ENCODE data around the gene PIK3R4. TPM values are rescaled to one million over a fixed set of nuclear protein-coding genes. Genes with fewer than 3 reads are reported as not detected.

The PIK3R4 gene
- total RNA-seq, 4 donors from 2014 or later, result 19.2 to 61.2 (median 41.0) TPM

DNA sequence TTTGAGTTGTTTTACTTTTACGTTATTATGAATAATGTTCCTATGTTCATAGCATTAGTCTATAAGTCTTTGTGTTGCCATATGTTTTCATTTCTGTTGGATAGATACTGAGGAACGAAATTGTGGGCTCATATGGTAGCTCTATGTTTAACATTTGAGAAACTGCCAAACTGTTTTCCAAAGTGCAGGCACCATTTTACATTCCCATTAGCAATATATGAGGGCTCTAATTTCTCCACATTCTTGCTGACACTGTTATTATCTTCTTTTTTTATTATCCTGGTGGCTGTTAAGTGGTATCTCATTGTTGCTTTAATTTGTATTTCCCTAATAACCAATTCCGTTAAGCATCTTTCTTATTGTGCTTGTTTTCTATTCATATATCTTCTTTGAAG is 1.8 kb upstream of the PIK3R4 start:
- peak overlapping the region; percentile 86 to 93 for H3K27ac ChIP-seq
- H3K27me3 ChIP-seq, result no peaks in the 10 kb centered on the region
- no peak for DNase-seq
- peaks cover 0 to 5% of the 10 kb centered on the region in 2 donors for H3K4me1 ChIP-seq
- H3K36me3 ChIP-seq, result no peaks in the 10 kb centered on the region
- peak overlapping the region in 1 of 2 donors; percentile 99 for H3K4me3 ChIP-seq
- TF ChIP-seq POLR2A (IDR thresholded peaks at IDR 0.05), result no peak
- TF ChIP-seq, protein P1, sequence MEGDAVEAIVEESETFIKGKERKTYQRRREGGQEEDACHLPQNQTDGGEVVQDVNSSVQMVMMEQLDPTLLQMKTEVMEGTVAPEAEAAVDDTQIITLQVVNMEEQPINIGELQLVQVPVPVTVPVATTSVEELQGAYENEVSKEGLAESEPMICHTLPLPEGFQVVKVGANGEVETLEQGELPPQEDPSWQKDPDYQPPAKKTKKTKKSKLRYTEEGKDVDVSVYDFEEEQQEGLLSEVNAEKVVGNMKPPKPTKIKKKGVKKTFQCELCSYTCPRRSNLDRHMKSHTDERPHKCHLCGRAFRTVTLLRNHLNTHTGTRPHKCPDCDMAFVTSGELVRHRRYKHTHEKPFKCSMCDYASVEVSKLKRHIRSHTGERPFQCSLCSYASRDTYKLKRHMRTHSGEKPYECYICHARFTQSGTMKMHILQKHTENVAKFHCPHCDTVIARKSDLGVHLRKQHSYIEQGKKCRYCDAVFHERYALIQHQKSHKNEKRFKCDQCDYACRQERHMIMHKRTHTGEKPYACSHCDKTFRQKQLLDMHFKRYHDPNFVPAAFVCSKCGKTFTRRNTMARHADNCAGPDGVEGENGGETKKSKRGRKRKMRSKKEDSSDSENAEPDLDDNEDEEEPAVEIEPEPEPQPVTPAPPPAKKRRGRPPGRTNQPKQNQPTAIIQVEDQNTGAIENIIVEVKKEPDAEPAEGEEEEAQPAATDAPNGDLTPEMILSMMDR (IDR thresholded peaks at IDR 0.05), result no peak
- no peaks in the 10 kb centered on the region for H3K9me3 ChIP-seq
- intact Hi-C loops (cut with DNase I; ENCODE audit: low total_unique reads), result loop anchor here (10.0 kb wide), 1 partner anchor 146 kb away; the partner anchor contains the start of gene ATP2C1

DNA sequence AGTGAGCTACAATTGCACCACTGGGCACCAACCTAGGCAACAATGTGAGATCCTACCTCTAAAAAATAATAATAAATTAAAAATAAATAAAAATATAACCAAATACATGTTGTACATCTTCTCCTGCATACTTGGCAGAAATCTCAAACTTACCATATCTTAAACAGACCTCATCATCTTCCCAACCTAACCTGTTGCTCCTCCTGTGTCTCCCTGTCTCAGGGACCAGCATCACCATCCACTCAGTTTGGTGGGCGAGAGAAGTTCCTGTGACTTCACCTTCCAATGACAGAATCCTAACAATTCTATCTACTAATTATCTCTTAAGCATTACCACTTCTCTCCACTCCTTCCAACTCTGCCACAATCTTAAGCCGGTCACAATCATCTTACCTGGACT is 3.3 kb downstream of the PIK3R4 start:
- no peaks in the 10 kb centered on the region for H3K36me3 ChIP-seq
- DNase-seq, result no peak
- intact Hi-C loops (cut with DNase I; ENCODE audit: low total_unique reads), result loop anchor here (10.0 kb wide), 1 partner anchor 151 kb away; the partner anchor contains the start of gene ATP2C1
- no peaks in the 10 kb centered on the region for H3K27me3 ChIP-seq
- no peak overlapping the region for H3K27ac ChIP-seq
- no peaks in the 10 kb centered on the region for H3K9me3 ChIP-seq
- no peak overlapping the region for H3K4me3 ChIP-seq
- no peak for TF ChIP-seq POLR2A (IDR thresholded peaks at IDR 0.05)
- TF ChIP-seq, protein P1 (IDR thresholded peaks at IDR 0.05), result no peak
- H3K4me1 ChIP-seq, result peaks cover 0 to 8% of the 10 kb centered on the region in 2 donors

DNA sequence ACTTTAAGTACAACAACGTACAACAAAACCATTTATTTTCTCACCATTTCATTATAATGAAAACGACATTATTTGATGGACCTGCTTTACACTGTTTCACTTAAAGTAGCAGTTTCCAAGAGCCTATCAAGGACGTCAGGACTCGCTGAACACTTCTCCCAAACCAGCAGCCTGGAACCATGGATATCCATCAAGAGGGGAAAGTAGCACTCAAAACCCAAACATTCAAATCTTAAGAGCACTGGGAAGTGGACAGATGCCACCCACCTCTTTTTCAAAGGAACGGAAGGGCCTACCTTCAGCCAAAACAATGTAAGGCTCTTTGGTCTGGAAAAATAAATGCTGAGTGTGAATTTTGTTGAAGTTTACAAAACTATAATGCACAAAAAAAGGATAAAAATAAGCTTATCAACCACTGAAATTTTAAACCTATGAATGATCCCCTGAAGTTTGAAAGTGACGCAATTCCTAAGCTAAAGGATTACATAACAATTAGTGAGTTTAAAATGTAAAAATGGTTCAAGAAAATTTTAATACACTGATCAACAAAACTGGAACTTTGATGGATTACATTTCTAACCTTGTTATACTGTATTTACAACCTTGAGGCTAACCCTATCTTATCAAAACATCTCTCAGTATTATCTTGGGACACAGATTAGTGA is 4.6 kb downstream of the PIK3R4 start:
- no peak overlapping the region for H3K27ac ChIP-seq
- intact Hi-C loops (cut with DNase I; ENCODE audit: low total_unique reads), result loop anchor here (10.0 kb wide), 1 partner anchor 153 kb away; the partner anchor contains the start of gene ATP2C1

DNA sequence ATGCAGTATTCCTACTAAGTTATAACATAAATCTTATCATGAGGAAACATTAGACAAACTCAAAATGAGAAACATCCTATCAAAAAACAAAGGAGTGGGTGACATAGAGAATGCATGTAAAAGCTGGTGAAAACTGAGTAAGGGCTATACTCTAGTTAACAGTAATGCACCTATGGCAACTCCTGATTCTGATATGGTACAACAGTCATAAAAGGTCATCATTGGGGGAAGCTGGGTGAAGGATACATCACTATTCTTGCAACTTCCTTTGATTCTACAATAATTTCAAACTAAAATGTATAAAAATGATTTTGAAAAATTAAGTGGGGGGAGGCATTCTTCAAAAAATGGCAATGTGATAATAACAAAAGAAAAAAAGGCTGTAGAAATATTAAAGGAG is 6.8 kb downstream of the PIK3R4 start:
- no peak overlapping the region for H3K4me3 ChIP-seq
- intact Hi-C loops (cut with DNase I; ENCODE audit: low total_unique reads), result loop anchor here (10.0 kb wide), 1 partner anchor 155 kb away; the partner anchor contains the start of gene ATP2C1
- TF ChIP-seq POLR2A (IDR thresholded peaks at IDR 0.05), result no peak
- TF ChIP-seq, protein P1 (IDR thresholded peaks at IDR 0.05), result no peak
- no peaks in the 10 kb centered on the region for H3K9me3 ChIP-seq
- H3K4me1 ChIP-seq, result peaks cover 0 to 8% of the 10 kb centered on the region in 2 donors
- no peaks in the 10 kb centered on the region for H3K36me3 ChIP-seq
- no peaks in the 10 kb centered on the region for H3K27me3 ChIP-seq
- H3K27ac ChIP-seq, result no peak overlapping the region
- no peak for DNase-seq

More for the DNA sequence above, 4.6 kb downstream of the PIK3R4 start:
- TF ChIP-seq, protein P1 (IDR thresholded peaks at IDR 0.05), result no peak
- TF ChIP-seq POLR2A (IDR thresholded peaks at IDR 0.05), result no peak
- Histone ChIP-seq H3K4me1 (peaks cover 0 to 8% of the 10 kb centered on the region in 2 donors), H3K27me3 (no peaks in the 10 kb centered on the region), H3K36me3 (no peaks in the 10 kb centered on the region), H3K4me3 (no peak overlapping the region), H3K9me3 (no peaks in the 10 kb centered on the region)
- DNase-seq, result no peak

DNA sequence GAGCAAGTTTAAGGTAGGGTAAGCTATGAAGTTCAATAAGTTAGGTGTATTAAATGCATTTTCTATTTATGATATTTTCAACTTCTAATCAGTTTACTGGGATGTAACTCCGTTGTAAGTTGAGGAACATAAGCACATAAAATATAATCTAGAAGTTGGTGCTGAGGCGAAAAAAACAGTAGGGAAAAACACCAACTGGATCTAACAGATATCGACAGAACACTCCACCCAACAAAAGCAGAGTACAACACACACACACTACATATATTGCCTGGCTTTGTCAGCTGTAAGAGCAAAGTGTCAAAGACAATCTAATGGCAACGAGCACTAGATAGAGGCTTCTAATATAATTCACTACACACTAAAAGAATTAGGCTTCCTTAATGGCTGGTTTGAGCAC is 8.4 kb downstream of the PIK3R4 start:
- DNase-seq, result no peak
- Histone ChIP-seq H3K27ac (no peak overlapping the region), H3K27me3 (no peaks in the 10 kb centered on the region), H3K4me1 (peaks cover 0 to under 1% of the 10 kb centered on the region in 2 donors), H3K4me3 (no peak overlapping the region), H3K9me3 (no peaks in the 10 kb centered on the region), H3K36me3 (no peaks in the 10 kb centered on the region)
- intact Hi-C loops (cut with DNase I; ENCODE audit: low total_unique reads), result no loop called here
- TF ChIP-seq, protein P1 (IDR thresholded peaks at IDR 0.05), result no peak
- no peak for TF ChIP-seq POLR2A (IDR thresholded peaks at IDR 0.05)

Data from uterus (tissue), 4 donors.